Sigmoid colon (tissue), 7 donors: Measurements from ENCODE around the gene MPHOSPH10. TPM values are rescaled to one million over a fixed set of nuclear protein-coding genes. Genes with fewer than 3 reads are reported as not detected.
"Not testable (repeated sequence)": the region's sequence is repeated elsewhere in the genome, so short reads cannot be mapped to it uniquely, and the experiment has no call there.

Experiments
- DNase-seq: peaks from one replicate; pipeline ENCODE4 v3.0.0-alpha.2; 2019
- H3K27ac ChIP-seq, 4 donors: fragments of 200-600 bp; sonication (generic); one replicate each; pipeline ENCODE4 v1.5.1; 2016 to 2019; ENCODE audit warnings: mild to moderate bottlenecking in 1 of 4
- H3K27me3 ChIP-seq, 3 donors: fragments of 200-600 bp; sonication (generic); one replicate each; pipeline ENCODE4 v1.5.1; 2019; ENCODE audit warnings: mild to moderate bottlenecking in 1 of 3
- H3K36me3 ChIP-seq, 4 donors: fragments of 200-600 bp; sonication (generic); one replicate each; pipeline ENCODE4 v1.5.1; 2016 to 2019
- H3K4me1 ChIP-seq, 4 donors: fragments of 200-600 bp; sonication (generic); one replicate each; pipeline ENCODE4 v1.5.1; 2017 to 2019
- H3K4me3 ChIP-seq, 4 donors: fragments of 200-600 bp; sonication (generic); one replicate each; pipeline ENCODE4 v1.5.1; 2017 to 2019; ENCODE audit warnings: mild to moderate bottlenecking in 2 of 4, moderate library complexity in 1 of 4
- H3K9me3 ChIP-seq, 4 donors: fragments of 200-600 bp in 3 of 4; sonication (generic) in 3 of 4; one replicate each; pipeline versions ENCODE4 v1.5.1 to v1.6.1; 2013 to 2019
- EP300 ChIP-seq, 4 donors: sonication (generic); formaldehyde crosslinking; IDR thresholded peaks; one replicate each; pipeline ENCODE4 v1.6.1; 2017; ENCODE audit warnings: antibody characterized with exemption in 4 of 4
- POLR2A ChIP-seq, 2 donors: fragments of 450-650 bp; IDR thresholded peaks; one replicate each; pipeline ENCODE4 v1.6.1; 2016; ENCODE audit warnings: antibody characterized with exemption in 2 of 2, mild to moderate bottlenecking in 2 of 2, moderate library complexity in 2 of 2
- POLR2AphosphoS5 ChIP-seq, 4 donors: sonication (generic); formaldehyde crosslinking; IDR thresholded peaks; one replicate each; pipeline ENCODE4 v1.6.1; 2017; ENCODE audit warnings: antibody characterized with exemption in 4 of 4
- WGBS, 2 donors: extraction: QIAGEN DNeasy Blood & Tissue Kit; methylation state at CpG; one replicate each; pipeline ENCODE4 v1.1.7; 2013; 5-methylcytosine and 5-hydroxymethylcytosine counted together
- intact Hi-C: fragments of 100-400 bp; cut with DNase I; formaldehyde crosslinking; loops from one replicate; pipeline ENCODE4 v1.15.1; 2023
- polyA plus RNA-seq, 3 donors: library from polyadenylated mRNA; stranded (reverse); fragments of 200-250 nt; gene quantifications; one replicate each; pipeline ENCODE4 v1.2.3, GENCODE V29; 2013
- total RNA-seq, 4 donors: library from RNA; depleted of rRNA; stranded (reverse); fragments of >200 nt; gene quantifications; one replicate each; pipeline ENCODE4 v1.1.0, GENCODE V29; 2016
- TF ChIP-seq, protein P1 (sequence below), 4 experiments: fragments of 450-650 bp in 3 of 4; fragments of 200-600 bp in 1 of 4; IDR thresholded peaks; one replicate each; pipeline ENCODE4 v1.5.1; 2016 to 2019; ENCODE audit warnings: antibody characterized with exemption in 4 of 4, mild to moderate bottlenecking in 3 of 4, moderate library complexity in 2 of 4
- donor health status: healthy with polysubstance abuse.
- donor health status: Bipolar disorder and iron deficiency.
- donor health status: healthy.

The MPHOSPH10 gene, protein sequence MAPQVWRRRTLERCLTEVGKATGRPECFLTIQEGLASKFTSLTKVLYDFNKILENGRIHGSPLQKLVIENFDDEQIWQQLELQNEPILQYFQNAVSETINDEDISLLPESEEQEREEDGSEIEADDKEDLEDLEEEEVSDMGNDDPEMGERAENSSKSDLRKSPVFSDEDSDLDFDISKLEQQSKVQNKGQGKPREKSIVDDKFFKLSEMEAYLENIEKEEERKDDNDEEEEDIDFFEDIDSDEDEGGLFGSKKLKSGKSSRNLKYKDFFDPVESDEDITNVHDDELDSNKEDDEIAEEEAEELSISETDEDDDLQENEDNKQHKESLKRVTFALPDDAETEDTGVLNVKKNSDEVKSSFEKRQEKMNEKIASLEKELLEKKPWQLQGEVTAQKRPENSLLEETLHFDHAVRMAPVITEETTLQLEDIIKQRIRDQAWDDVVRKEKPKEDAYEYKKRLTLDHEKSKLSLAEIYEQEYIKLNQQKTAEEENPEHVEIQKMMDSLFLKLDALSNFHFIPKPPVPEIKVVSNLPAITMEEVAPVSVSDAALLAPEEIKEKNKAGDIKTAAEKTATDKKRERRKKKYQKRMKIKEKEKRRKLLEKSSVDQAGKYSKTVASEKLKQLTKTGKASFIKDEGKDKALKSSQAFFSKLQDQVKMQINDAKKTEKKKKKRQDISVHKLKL
- total RNA-seq (10 to 100 TPM; 21.0 to 27.1 (median 24.0) TPM), polyA plus RNA-seq (10 to 100 TPM; 11.1 to 19.4 (median 15.0) TPM)

DNA sequence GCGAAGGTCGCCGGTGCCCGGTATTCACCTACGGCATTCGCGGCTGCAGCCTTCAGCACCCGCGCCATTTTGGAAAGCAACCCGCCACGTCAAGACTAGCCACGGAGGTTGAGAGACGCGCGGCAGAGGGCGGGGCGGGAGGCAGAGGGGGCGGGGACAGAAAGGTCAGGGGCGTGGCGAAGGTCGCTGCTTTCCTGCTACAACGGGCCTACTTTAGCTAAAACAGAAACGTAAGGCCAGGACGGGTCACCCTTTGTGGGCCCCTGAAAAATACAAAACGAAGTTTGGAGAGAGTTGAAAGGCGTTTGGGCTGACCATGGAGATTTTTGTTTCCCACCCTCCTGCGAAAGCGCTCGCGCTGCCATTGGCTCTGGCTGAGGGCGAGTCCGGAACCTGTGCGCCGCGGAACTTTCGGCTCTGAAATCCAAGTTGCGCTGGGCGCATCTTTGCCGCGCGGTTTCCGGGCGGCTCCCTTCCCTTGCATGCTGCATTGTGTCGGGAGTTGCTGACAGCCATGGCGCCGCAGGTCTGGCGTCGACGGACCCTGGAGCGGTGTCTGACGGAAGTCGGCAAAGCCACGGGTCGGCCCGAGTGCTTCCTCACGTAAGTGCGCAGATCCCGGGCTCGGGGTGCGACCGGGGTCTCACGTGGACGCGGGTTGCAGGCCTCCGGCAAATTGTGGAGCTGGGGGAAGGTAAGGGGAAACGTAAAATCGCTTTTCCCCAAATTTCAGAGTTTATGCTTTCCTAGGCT is at the start of gene MPHOSPH10, which contains the start of gene MCEE:
MPHOSPH10 (plus strand) TSS at position 483 of the 753 bp plus-strand sequence; CDS start at position 515, 32 bp downstream.
MCEE (minus strand) TSS at position 78 of the 753 bp plus-strand sequence; CDS start at position 68, 10 bp downstream.
- Histone ChIP-seq H3K4me3 (peak within 1 kb of the TSS; percentile 68 to 87 (median 80)), H3K4me1 (peaks cover 0 to 37% (median 29%) of the 10 kb centered on the region in 4 donors), H3K27ac (peak within 1 kb of the TSS; percentile 88 to 95 (median 92)), H3K9me3 (no peaks in the 10 kb centered on the region), H3K27me3 (no peaks in the 10 kb centered on the region), H3K36me3 (peaks cover 6 to 24% (median 10%) of the 10 kb centered on the region in 4 donors)
- intact Hi-C loops: loop anchor here (2.0 to 5.0 kb wide), 4 partner anchors 62 to 202 kb away; partner anchors contain the start of genes ANKRD53, NAGK, PAIP2B and ZNF638
- 0% methylated on average over 67 of the region's 67 CpGs for WGBS, 2 donors
- DNase-seq: peak; percentile 94
- TF ChIP-seq, protein P1, sequence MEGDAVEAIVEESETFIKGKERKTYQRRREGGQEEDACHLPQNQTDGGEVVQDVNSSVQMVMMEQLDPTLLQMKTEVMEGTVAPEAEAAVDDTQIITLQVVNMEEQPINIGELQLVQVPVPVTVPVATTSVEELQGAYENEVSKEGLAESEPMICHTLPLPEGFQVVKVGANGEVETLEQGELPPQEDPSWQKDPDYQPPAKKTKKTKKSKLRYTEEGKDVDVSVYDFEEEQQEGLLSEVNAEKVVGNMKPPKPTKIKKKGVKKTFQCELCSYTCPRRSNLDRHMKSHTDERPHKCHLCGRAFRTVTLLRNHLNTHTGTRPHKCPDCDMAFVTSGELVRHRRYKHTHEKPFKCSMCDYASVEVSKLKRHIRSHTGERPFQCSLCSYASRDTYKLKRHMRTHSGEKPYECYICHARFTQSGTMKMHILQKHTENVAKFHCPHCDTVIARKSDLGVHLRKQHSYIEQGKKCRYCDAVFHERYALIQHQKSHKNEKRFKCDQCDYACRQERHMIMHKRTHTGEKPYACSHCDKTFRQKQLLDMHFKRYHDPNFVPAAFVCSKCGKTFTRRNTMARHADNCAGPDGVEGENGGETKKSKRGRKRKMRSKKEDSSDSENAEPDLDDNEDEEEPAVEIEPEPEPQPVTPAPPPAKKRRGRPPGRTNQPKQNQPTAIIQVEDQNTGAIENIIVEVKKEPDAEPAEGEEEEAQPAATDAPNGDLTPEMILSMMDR (IDR thresholded peaks at IDR 0.05): no peak
- TF ChIP-seq POLR2AphosphoS5 (IDR thresholded peaks at IDR 0.05) (peak; percentile 66 to 84 (median 82)), POLR2A (IDR thresholded peaks at IDR 0.05) (peak; percentile 29 to 52), EP300 (IDR thresholded peaks at IDR 0.05) (no peak)

GRCh38 chr2:71082402-71083252 is 47.8 kb upstream of the MPHOSPH10 start:
- Histone ChIP-seq H3K36me3 (peaks cover 0 to 22% (median 11%) of the 10 kb centered on the region in 4 donors), H3K4me3 (no peak overlapping the region), H3K9me3 (no peaks in the 10 kb centered on the region), H3K27ac (no peak overlapping the region), H3K27me3 (no peaks in the 10 kb centered on the region), H3K4me1 (peaks cover 0 to 6% (median 0%) of the 10 kb centered on the region in 4 donors)
- TF ChIP-seq, protein P1 (IDR thresholded peaks at IDR 0.05): no peak
- no peak for TF ChIP-seq POLR2A (IDR thresholded peaks at IDR 0.05)
- no peak for TF ChIP-seq EP300 (IDR thresholded peaks at IDR 0.05)
- TF ChIP-seq POLR2AphosphoS5 (IDR thresholded peaks at IDR 0.05): no peak
- peak; percentile 41 for DNase-seq
- WGBS, 2 donors: 75 to 80% methylated on average over 5 of the region's 5 CpGs
- intact Hi-C loops: no loop called here

DNA sequence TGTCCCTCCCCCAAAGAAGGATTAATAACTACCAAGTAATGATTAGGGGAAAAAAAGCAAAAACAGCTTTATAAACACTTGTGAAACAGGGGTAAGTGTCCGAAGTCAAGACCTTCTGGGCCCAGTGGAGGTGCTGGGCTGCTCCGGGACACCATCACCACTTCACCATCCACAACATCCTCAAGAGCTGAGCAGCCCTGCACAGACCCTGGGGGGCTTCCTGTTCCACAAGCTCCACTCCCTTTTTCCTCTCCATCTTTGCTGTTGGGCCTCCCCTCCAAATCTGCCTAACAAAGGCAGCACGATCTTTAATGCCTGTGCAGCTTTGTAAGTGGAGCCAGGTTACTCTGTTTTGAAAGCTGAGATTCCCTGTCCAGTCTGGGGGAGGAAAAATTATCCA is 47.1 kb upstream of the MPHOSPH10 start:
- H3K27me3 ChIP-seq, H3K4me3 ChIP-seq, H3K4me1 ChIP-seq, DNase-seq, intact Hi-C loops, H3K9me3 ChIP-seq, H3K27ac ChIP-seq: not testable (repeated sequence)
- no CpG with 5 or more reads among the region's 3 CpGs for WGBS, 2 donors
- peaks cover 0 to 15% (median 8%) of the 10 kb centered on the region in 4 donors for H3K36me3 ChIP-seq

- H3K36me3 ChIP-seq, H3K27me3 ChIP-seq, H3K9me3 ChIP-seq, intact Hi-C loops, H3K4me1 ChIP-seq: not testable (repeated sequence)
- peak; percentile 60 for DNase-seq
- WGBS, 2 donors: 61 to 75% methylated on average over 10 of the region's 13 CpGs
- Histone ChIP-seq H3K4me3 (peak overlapping the region in 3 of 4 donors; percentile 9 to 30 (median 26)), H3K27ac (peak overlapping the region in 2 of 4 donors; percentile 25 to 39)
These were observed 46.6 kb upstream of the MPHOSPH10 start for GRCh38 chr2:71083752-71084312.

GRCh38 chr2:71085325-71086003 is 45.0 kb upstream of the MPHOSPH10 start:
- H3K36me3 ChIP-seq, H3K4me1 ChIP-seq, H3K4me3 ChIP-seq, H3K27ac ChIP-seq, intact Hi-C loops, H3K9me3 ChIP-seq: not testable (repeated sequence)
- H3K27me3 ChIP-seq: peaks cover 0 to 12% (median 0%) of the 10 kb centered on the region in 3 donors
- 33 to 68% methylated on average over 9 of the region's 9 CpGs for WGBS, 2 donors
- peak; percentile 40 for DNase-seq

GRCh38 chr2:71089475-71089874 is 41.0 kb upstream of the MPHOSPH10 start:
- not testable (repeated sequence) for H3K4me1 ChIP-seq
- WGBS, 2 donors: 85 to 87% methylated on average over 14 of the region's 14 CpGs

DNA sequence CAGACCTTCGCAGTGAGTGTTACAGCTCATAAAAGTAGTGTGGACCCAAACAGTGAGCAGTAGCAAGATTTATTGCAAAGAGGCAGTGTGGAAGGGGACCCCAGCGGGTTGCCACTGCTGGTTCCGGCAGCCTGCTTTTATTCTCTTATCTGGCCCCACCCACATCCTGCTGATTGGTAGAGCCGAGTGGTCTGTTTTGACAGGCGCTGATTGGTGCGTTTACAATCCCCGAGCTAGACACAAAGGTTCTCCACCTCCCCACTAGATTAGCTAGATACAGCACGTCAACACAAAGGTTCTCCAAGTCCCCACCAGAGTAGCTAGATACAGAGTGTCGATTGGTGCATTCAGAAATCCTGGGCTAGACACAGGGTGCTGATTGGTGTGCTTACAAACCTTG is 38.6 kb upstream of the MPHOSPH10 start:
- H3K4me3 ChIP-seq, H3K9me3 ChIP-seq, DNase-seq, H3K36me3 ChIP-seq, H3K27ac ChIP-seq, H3K4me1 ChIP-seq, intact Hi-C loops: not testable (repeated sequence)
- peaks cover 0 to 12% (median 0%) of the 10 kb centered on the region in 3 donors for H3K27me3 ChIP-seq
- 84 to 87% methylated on average over 9 of the region's 9 CpGs for WGBS, 2 donors

More at GRCh38 chr2:71089475-71089874, 41.0 kb upstream of the MPHOSPH10 start:
- H3K9me3 ChIP-seq, intact Hi-C loops, DNase-seq, H3K36me3 ChIP-seq, H3K27ac ChIP-seq, H3K4me3 ChIP-seq: not testable (repeated sequence)
- peaks cover 0 to 12% (median 0%) of the 10 kb centered on the region in 3 donors for H3K27me3 ChIP-seq
